SK-N-SH (cell line): ENCODE measurements around the gene HEMGN. TPM values are rescaled to one million over a fixed set of nuclear protein-coding genes. Genes with fewer than 3 reads are reported as not detected.

ENCODE experiments used
- CTCF ChIA-PET: fragments of 300-600, 350-600 bp; formaldehyde crosslinking; extraction: SDS; loops from one replicate; lab custom pipeline; 2021; lab: Yijun Ruan, JAX
- POLR2A ChIA-PET: fragments of 350-600 bp; sonication (Branson Sonifier 250); formaldehyde crosslinking; extraction: SDS; loops from one replicate; lab custom pipeline; 2020; ENCODE audit warnings: antibody characterized with exemption, inconsistent platforms; lab: Yijun Ruan, JAX
- DNase-seq: peaks from one replicate; pipeline ENCODE4 v3.0.0; 2012
- H2AFZ ChIP-seq: fragments of 200-600 bp; sonication (generic); 2 replicates; pipeline ENCODE4 v1.8.1; 2016; ENCODE audit warnings: antibody characterized with exemption, mild to moderate bottlenecking, low read depth
- H3F3A ChIP-seq: fragments of 200-600 bp; sonication (generic); replicated peaks from 2 replicates; pipeline ENCODE3; 2016; ENCODE audit warnings: antibody characterized with exemption, mild to moderate bottlenecking; ENCODE audit not compliant: insufficient read depth
- H3K27ac ChIP-seq, 2 experiments: fragments of 200-500 bp in 1 of 2; fragments of 200-600 bp in 1 of 2; sonication (Bioruptor generic) in 1 of 2; sonication (generic), shearing (Covaris generic) in 1 of 2; 2 replicates each; pipeline versions ENCODE4 v1.5.1 to v1.6.1; 2014 to 2016; ENCODE audit warnings: low read depth in 2 of 2, inconsistent platforms in 1 of 2, low read length in 1 of 2, mild to moderate bottlenecking in 1 of 2, mixed read lengths in 1 of 2
- H3K27me3 ChIP-seq: fragments of 200-600 bp; sonication (generic), shearing (Covaris generic); 2 replicates; pipeline ENCODE4 v1.6.1; 2016; ENCODE audit warnings: mixed run types; ENCODE audit not compliant: insufficient read depth
- H3K36me3 ChIP-seq, 2 experiments: fragments of 200-500 bp in 1 of 2; fragments of 200-600 bp in 1 of 2; sonication (Bioruptor generic) in 1 of 2; sonication (generic) in 1 of 2; replicated peaks in 1 of 2; 2 replicates each; pipeline versions ENCODE3 to v1.5.1; 2014 to 2016; ENCODE audit warnings: low read length in 1 of 2, mild to moderate bottlenecking in 1 of 2; ENCODE audit not compliant: insufficient read depth in 2 of 2, control insufficient read depth in 1 of 2
- H3K4me1 ChIP-seq, 2 experiments: fragments of 200-500 bp in 1 of 2; fragments of 200-600 bp in 1 of 2; sonication (Bioruptor generic) in 1 of 2; sonication (generic), shearing (Covaris generic) in 1 of 2; 2 replicates each; pipeline versions ENCODE4 v1.5.1 to v1.6.1; 2014 to 2016; ENCODE audit warnings: low read depth in 1 of 2, low read length in 1 of 2, mixed run types in 1 of 2; ENCODE audit not compliant: insufficient read depth in 2 of 2, control insufficient read depth in 1 of 2
- H3K4me2 ChIP-seq: fragments of 200-600 bp; sonication (generic), shearing (Covaris generic); 2 replicates; pipeline ENCODE4 v1.6.1; 2017; ENCODE audit warnings: mixed run types
- H3K4me3 ChIP-seq, 2 experiments: fragments of 200-500 bp in 1 of 2; fragments of 200-600 bp in 1 of 2; sonication (Bioruptor generic) in 1 of 2; sonication (generic), shearing (Covaris generic) in 1 of 2; 2 replicates each; pipeline versions ENCODE4 v1.5.1 to v1.8.1; 2014 to 2016; ENCODE audit warnings: low read depth in 2 of 2, inconsistent platforms in 1 of 2, low read length in 1 of 2, mild to moderate bottlenecking in 1 of 2, mixed read lengths in 1 of 2, moderate library complexity in 1 of 2
- H3K79me2 ChIP-seq: fragments of 200-600 bp; sonication (generic); 2 replicates; pipeline ENCODE4 v1.8.1; 2017; ENCODE audit warnings: mild to moderate bottlenecking; ENCODE audit not compliant: insufficient read depth
- H3K9ac ChIP-seq: fragments of 200-600 bp; sonication (generic); 2 replicates; pipeline ENCODE4 v1.6.1; 2017; ENCODE audit warnings: mixed run types
- H3K9me2 ChIP-seq: fragments of 200-600 bp; sonication (generic); 2 replicates; pipeline ENCODE4 v1.6.1; 2017; ENCODE audit warnings: mixed run types
- H3K9me3 ChIP-seq: fragments of 200-600 bp; sonication (generic); 2 replicates; pipeline ENCODE4 v1.6.1; 2017; ENCODE audit warnings: mixed run types, mild to moderate bottlenecking, moderate library complexity
- H4K20me1 ChIP-seq: fragments of 200-600 bp; sonication (generic); 2 replicates; pipeline ENCODE4 v1.6.1; 2017; ENCODE audit warnings: mild to moderate bottlenecking, mixed run types; ENCODE audit not compliant: insufficient read depth
- ELF1 ChIP-seq: IDR thresholded peaks from 2 replicates; pipeline ENCODE4 v1.4.0; 2012
- EZH2phosphoT487 ChIP-seq: fragments of 200-600 bp; sonication (generic); IDR thresholded peaks from 2 replicates; pipeline ENCODE4 v1.6.1; 2017; ENCODE audit warnings: low read depth, mixed run types, mild to moderate bottlenecking, antibody characterized with exemption, moderate library complexity, borderline replicate concordance
- FOSL2 ChIP-seq: IDR thresholded peaks from 2 replicates; pipeline ENCODE4 v1.4.0; 2012; ENCODE audit warnings: low read depth, mild to moderate bottlenecking, moderate library complexity, borderline replicate concordance
- FOXJ3 ChIP-seq: sonication (generic); formaldehyde crosslinking; IDR thresholded peaks from 2 replicates; pipeline ENCODE4 v1.5.1; 2020; ENCODE audit warnings: mild to moderate bottlenecking, missing genetic modification reagents
- FOXM1 ChIP-seq: IDR thresholded peaks from 2 replicates; pipeline ENCODE4 v1.4.0; 2012; ENCODE audit warnings: low read depth, mild to moderate bottlenecking
- IRF3 ChIP-seq: fragments of 150-350 bp; IDR thresholded peaks from 2 replicates; pipeline ENCODE4 v1.6.1; 2016; ENCODE audit warnings: mild to moderate bottlenecking, low read depth, low read length
- MAX ChIP-seq: IDR thresholded peaks from 2 replicates; pipeline ENCODE4 v1.4.0; 2012; ENCODE audit warnings: low read depth
- MXI1 ChIP-seq: IDR thresholded peaks from 2 replicates; pipeline ENCODE4 v1.6.1; 2012; ENCODE audit warnings: mild to moderate bottlenecking, low read depth, low read length, improper control_type of control experiment
- RAD21 ChIP-seq: IDR thresholded peaks from 2 replicates; pipeline ENCODE4 v1.6.1; 2012; ENCODE audit warnings: mild to moderate bottlenecking, low read length
- RXRA ChIP-seq: IDR thresholded peaks from 2 replicates; pipeline ENCODE4 v1.4.0; 2012; ENCODE audit warnings: low read depth, mild to moderate bottlenecking, borderline replicate concordance
- SMC3 ChIP-seq: IDR thresholded peaks from 2 replicates; pipeline ENCODE4 v1.6.1; 2012; ENCODE audit warnings: low read depth, low read length, improper control_type of control experiment
- TAF1 ChIP-seq: IDR thresholded peaks from 2 replicates; pipeline ENCODE4 v1.6.1; 2012; ENCODE audit warnings: low read depth, mild to moderate bottlenecking, low read length, moderate library complexity, borderline replicate concordance
- TCF12 ChIP-seq: IDR thresholded peaks from 2 replicates; pipeline ENCODE4 v1.4.0; 2012
- TEAD4 ChIP-seq: IDR thresholded peaks from 2 replicates; pipeline ENCODE4 v1.4.0; 2012; ENCODE audit warnings: mild to moderate bottlenecking, borderline replicate concordance; ENCODE audit not compliant: insufficient read depth
- USF2 ChIP-seq: fragments of 150-350 bp; IDR thresholded peaks from 2 replicates; pipeline ENCODE4 v1.6.1; 2017; ENCODE audit warnings: antibody characterized with exemption, low read length, low read depth, borderline replicate concordance
- WGBS: methylation state at CpG from one replicate; pipeline ENCODE4 v1.1.6; 2017; ENCODE audit warnings: low lambda C conversion rate; 5-methylcytosine and 5-hydroxymethylcytosine counted together
- polyA plus RNA-seq, 3 experiments: library from polyadenylated mRNA; depleted of rRNA; stranded (reverse); fragments of >200 nt; gene quantifications; 2 replicates each; pipeline ENCODE4 v1.2.3, GENCODE V29; 2012

The HEMGN gene
- polyA plus RNA-seq, 1 of the 3 experiments (the other 2 are of a cell fraction), result not detected

GRCh38 chr9:97904725-97905124, 33.2 kb downstream of the HEMGN start:
- peaks cover 0 to 19% of the 10 kb centered on the region in 2 experiments for H3K36me3 ChIP-seq
- TF ChIP-seq IRF3, result no peak
- TF ChIP-seq USF2, result no peak
- TF ChIP-seq TEAD4, result no peak
- TF ChIP-seq RXRA, result no peak
- TF ChIP-seq SMC3, result no peak
- TF ChIP-seq FOSL2, result no peak
- no peak for TF ChIP-seq TAF1
- H3K4me3 ChIP-seq, result no peak overlapping the region
- no peaks in the 10 kb centered on the region for H3K27me3 ChIP-seq
- H3K9me3 ChIP-seq, result no peaks in the 10 kb centered on the region
- H3K9me2 ChIP-seq, result no peaks in the 10 kb centered on the region
- H3K4me1 ChIP-seq, result no peaks in the 10 kb centered on the region
- no peaks in the 10 kb centered on the region for H4K20me1 ChIP-seq
- CTCF ChIA-PET, result interaction anchor here (0.7 kb wide), 1 partner anchor 9 kb away, joined by 4 read pairs; no protein-coding TSS in a partner anchor
- no peak for DNase-seq
- 93% methylated on average over 9 of the region's 9 CpGs for WGBS
- H3F3A ChIP-seq, result no peaks in the 10 kb centered on the region
- no peaks in the 10 kb centered on the region for H3K79me2 ChIP-seq
- no peak overlapping the region for H3K27ac ChIP-seq
- no peak overlapping the region for H2AFZ ChIP-seq
- H3K9ac ChIP-seq, result no peak overlapping the region
- H3K4me2 ChIP-seq, result no peak overlapping the region
- POLR2A ChIA-PET, result no interaction called here

GRCh38 chr9:97903177-97903576, 34.8 kb downstream of the HEMGN start:
- H3K27me3 ChIP-seq, result no peaks in the 10 kb centered on the region
- no peaks in the 10 kb centered on the region for H3K9me3 ChIP-seq
- no peaks in the 10 kb centered on the region for H3K79me2 ChIP-seq
- no peak overlapping the region for H3K9ac ChIP-seq
- no peak overlapping the region for H3K4me2 ChIP-seq
- CTCF ChIA-PET, result interaction anchor here (0.6 to 4.1 kb wide), 8 partner anchors 10 to 435 kb away, joined by 3 to 53 read pairs (median 4); partner anchors contain the start of genes ANP32B and TRMO
- H3K4me1 ChIP-seq, result no peaks in the 10 kb centered on the region
- no peaks in the 10 kb centered on the region for H3F3A ChIP-seq
- H3K27ac ChIP-seq, result no peak overlapping the region
- TF ChIP-seq RXRA (no peak), TCF12 (no peak), EZH2phosphoT487 (no peak), FOSL2 (no peak), MXI1 (no peak), ELF1 (no peak), MAX (no peak), FOXM1 (no peak), RAD21 (no peak), FOXJ3 (CRISPR knock-in tag) (no peak), TEAD4 (no peak)
- DNase-seq, result no peak
- no peak overlapping the region for H2AFZ ChIP-seq
- H3K36me3 ChIP-seq, result peaks cover 0 to 13% of the 10 kb centered on the region in 2 experiments
- no peaks in the 10 kb centered on the region for H4K20me1 ChIP-seq
- WGBS, result 100% methylated on average over 1 of the region's 1 CpG
- H3K4me3 ChIP-seq, result no peak overlapping the region
- POLR2A ChIA-PET, result no interaction called here
- no peaks in the 10 kb centered on the region for H3K9me2 ChIP-seq
